Central memory CD8-positive, alpha-beta T cell (primary cell): ENCODE data around the gene IPO13.

Experiments used
- ATAC-seq: fragments of 150-1000 bp; cut with Tn5 transposase; replicated peaks from 2 replicates; pipeline ENCODE4 v1.10.0; 2022; ENCODE audit warnings: mild to moderate bottlenecking, moderate FRiP score, moderate number of reproducible peaks; ENCODE audit not compliant: poor library complexity, severe bottlenecking; ENCODE audit errors: extremely low read depth
- DNase-seq, 2 donors: peaks; one replicate each; pipeline ENCODE4 v3.0.0; 2021; ENCODE audit warnings: low spot score in 2 of 2
- H3K27ac Mint-ChIP-seq: one replicate; pipeline ENCODE4 v1.8.0; 2022; ENCODE audit warnings: low read depth, mild to moderate bottlenecking, moderate library complexity, mixed read lengths
- H3K27me3 Mint-ChIP-seq: one replicate; pipeline ENCODE4 v1.8.0; 2022; ENCODE audit warnings: mixed read lengths
- H3K36me3 Mint-ChIP-seq: one replicate; pipeline ENCODE4 v1.8.0; 2022; ENCODE audit warnings: mild to moderate bottlenecking, moderate library complexity, mixed read lengths; ENCODE audit not compliant: insufficient read depth
- H3K4me1 Mint-ChIP-seq: one replicate; pipeline ENCODE4 v1.8.0; 2022; ENCODE audit warnings: mixed read lengths
- H3K4me3 Mint-ChIP-seq: one replicate; pipeline ENCODE4 v1.8.0; 2022; ENCODE audit warnings: mild to moderate bottlenecking, moderate library complexity, mixed read lengths
- H3K9me3 Mint-ChIP-seq: one replicate; pipeline ENCODE4 v1.8.0; 2022; ENCODE audit warnings: mixed read lengths

Gene IPO13

GRCh38 chr1:43933386-43934100 is 13.2 kb upstream of the IPO13 start, which contains the start of gene ARTN:
Gene ARTN, plus strand, starts transcription at chr1:43933801. Its CDS starts 1,856 bp downstream, at chr1:43935657.
- Mint-ChIP-seq H3K27ac (no peak within 1 kb of the TSS), H3K4me3 (no peak within 1 kb of the TSS), H3K9me3 (no peaks in the 10 kb centered on the region), H3K4me1 (peaks cover 6% of the 10 kb centered on the region), H3K27me3 (peaks cover 25% of the 10 kb centered on the region), H3K36me3 (no peaks in the 10 kb centered on the region)
- ATAC-seq (no peak), DNase-seq (no peak)

- H3K36me3 Mint-ChIP-seq = no peaks in the 10 kb centered on the region
- H3K27me3 Mint-ChIP-seq = peaks cover 25% of the 10 kb centered on the region
- DNase-seq (peak; percentile 24 to 35), ATAC-seq (no peak)
- H3K4me3 Mint-ChIP-seq = no peak overlapping the region
- H3K27ac Mint-ChIP-seq = no peak overlapping the region
- no peaks in the 10 kb centered on the region for H3K9me3 Mint-ChIP-seq
- peaks cover 6% of the 10 kb centered on the region for H3K4me1 Mint-ChIP-seq
Observed at GRCh38 chr1:43934101-43934985, 12.4 kb upstream of the IPO13 start.

GRCh38 chr1:43934986-43935324 is 11.8 kb upstream of the IPO13 start:
- ATAC-seq = no peak
- no peak overlapping the region for H3K4me3 Mint-ChIP-seq
- peaks cover 25% of the 10 kb centered on the region for H3K27me3 Mint-ChIP-seq
- no peak for DNase-seq
- no peaks in the 10 kb centered on the region for H3K9me3 Mint-ChIP-seq
- peaks cover 6% of the 10 kb centered on the region for H3K4me1 Mint-ChIP-seq
- H3K36me3 Mint-ChIP-seq = no peaks in the 10 kb centered on the region
- no peak overlapping the region for H3K27ac Mint-ChIP-seq

- no peak for DNase-seq
Observed at GRCh38 chr1:43935711-43936427, 10.9 kb upstream of the IPO13 start.

GRCh38 chr1:43936431-43937151 is 10.2 kb upstream of the IPO13 start:
- ATAC-seq (no peak), DNase-seq (no peak)
- Mint-ChIP-seq H3K27me3 (peaks cover 25% of the 10 kb centered on the region), H3K27ac (no peak overlapping the region), H3K36me3 (peaks cover 2% of the 10 kb centered on the region), H3K4me1 (peaks cover 6% of the 10 kb centered on the region), H3K9me3 (no peaks in the 10 kb centered on the region), H3K4me3 (peak overlapping the region; percentile 58)

More at GRCh38 chr1:43935711-43936427, 10.9 kb upstream of the IPO13 start:
- H3K36me3 Mint-ChIP-seq = peaks cover 2% of the 10 kb centered on the region
- no peak overlapping the region for H3K27ac Mint-ChIP-seq
- H3K27me3 Mint-ChIP-seq = peaks cover 25% of the 10 kb centered on the region
- H3K4me1 Mint-ChIP-seq = peaks cover 6% of the 10 kb centered on the region
- no peaks in the 10 kb centered on the region for H3K9me3 Mint-ChIP-seq
- peak overlapping the region; percentile 36 for H3K4me3 Mint-ChIP-seq
- no peak for ATAC-seq

GRCh38 chr1:43937179-43937865 is 9.4 kb upstream of the IPO13 start:
- Mint-ChIP-seq H3K36me3 (peaks cover 2% of the 10 kb centered on the region), H3K27me3 (peaks cover 25% of the 10 kb centered on the region), H3K4me3 (no peak overlapping the region), H3K27ac (peak overlapping the region; percentile 35), H3K4me1 (peaks cover 6% of the 10 kb centered on the region), H3K9me3 (no peaks in the 10 kb centered on the region)
- ATAC-seq = no peak
- DNase-seq = no peak

- H3K9me3 Mint-ChIP-seq = no peaks in the 10 kb centered on the region
- no peak overlapping the region for H3K27ac Mint-ChIP-seq
- H3K4me3 Mint-ChIP-seq = no peak overlapping the region
- ATAC-seq = no peak
- peaks cover 25% of the 10 kb centered on the region for H3K27me3 Mint-ChIP-seq
- H3K4me1 Mint-ChIP-seq = peaks cover 12% of the 10 kb centered on the region
- no peak for DNase-seq
- H3K36me3 Mint-ChIP-seq = peaks cover 4% of the 10 kb centered on the region
Observed at GRCh38 chr1:43938383-43938782, 8.4 kb upstream of the IPO13 start.

GRCh38 chr1:43938892-43939587 is 7.7 kb upstream of the IPO13 start:
- Mint-ChIP-seq H3K9me3 (no peaks in the 10 kb centered on the region), H3K27ac (peak overlapping the region; percentile 18), H3K4me1 (peaks cover 9% of the 10 kb centered on the region), H3K4me3 (no peak overlapping the region), H3K27me3 (peaks cover 19% of the 10 kb centered on the region), H3K36me3 (peaks cover 4% of the 10 kb centered on the region)
- ATAC-seq (no peak), DNase-seq (no peak)

GRCh38 chr1:43942411-43942810 is 4.3 kb upstream of the IPO13 start:
- ATAC-seq (no peak), DNase-seq (no peak)
- no peaks in the 10 kb centered on the region for H3K9me3 Mint-ChIP-seq
- H3K4me3 Mint-ChIP-seq = no peak overlapping the region
- peaks cover 27% of the 10 kb centered on the region for H3K4me1 Mint-ChIP-seq
- H3K36me3 Mint-ChIP-seq = peaks cover 8% of the 10 kb centered on the region
- H3K27me3 Mint-ChIP-seq = no peaks in the 10 kb centered on the region
- no peak overlapping the region for H3K27ac Mint-ChIP-seq

GRCh38 chr1:43944860-43945259 is 1.9 kb upstream of the IPO13 start:
- ATAC-seq (no peak), DNase-seq (no peak)
- Mint-ChIP-seq H3K4me1 (peaks cover 41% of the 10 kb centered on the region), H3K27me3 (no peaks in the 10 kb centered on the region), H3K27ac (peak overlapping the region; percentile 92), H3K9me3 (no peaks in the 10 kb centered on the region), H3K36me3 (peaks cover 8% of the 10 kb centered on the region), H3K4me3 (peak overlapping the region; percentile 2)

GRCh38 chr1:43945674-43946235 is 995 bp upstream of the IPO13 start:
- ATAC-seq (no peak), DNase-seq (no peak)
- Mint-ChIP-seq H3K36me3 (peaks cover 9% of the 10 kb centered on the region), H3K9me3 (no peaks in the 10 kb centered on the region), H3K4me1 (peaks cover 49% of the 10 kb centered on the region), H3K4me3 (peak overlapping the region; percentile 97), H3K27me3 (no peaks in the 10 kb centered on the region), H3K27ac (peak overlapping the region; percentile 92)
